Activated T-cell treated with anti-CD3 and anti-CD28 coated beads, Interleukin-2, amount 50 U/mL, for 1 hour (primary cell): ENCODE measurements around the gene FTO.

Experiments
- DNase-seq: peaks from one replicate; pipeline ENCODE4 v3.0.0-alpha.2; 2020

The FTO gene

GRCh38 chr16:53910990-53911389, 207.0 kb downstream of the FTO start:
- no peak for DNase-seq

GRCh38 chr16:53911513-53911912, 207.6 kb downstream of the FTO start:
- DNase-seq, result no peak

- DNase-seq, result no peak
These were observed 208.2 kb downstream of the FTO start for GRCh38 chr16:53912155-53912554.

- no peak for DNase-seq
These were observed 209.3 kb downstream of the FTO start for GRCh38 chr16:53913099-53913870.

GRCh38 chr16:53913920-53914319, 210.0 kb downstream of the FTO start:
- DNase-seq, result no peak

- DNase-seq, result no peak
These were observed 210.8 kb downstream of the FTO start for GRCh38 chr16:53914736-53915135.

- DNase-seq, result no peak
These were observed 211.7 kb downstream of the FTO start for GRCh38 chr16:53915452-53916160.

- no peak for DNase-seq
These were observed 217.0 kb downstream of the FTO start for GRCh38 chr16:53920988-53921387.

GRCh38 chr16:53922067-53922806, 218.3 kb downstream of the FTO start:
- DNase-seq, result no peak

GRCh38 chr16:53922807-53923571, 219.0 kb downstream of the FTO start:
- no peak for DNase-seq

GRCh38 chr16:53924331-53925106, 220.6 kb downstream of the FTO start:
- DNase-seq, result no peak

GRCh38 chr16:53925107-53925410, 221.1 kb downstream of the FTO start:
- DNase-seq, result no peak

GRCh38 chr16:53925526-53925925, 221.6 kb downstream of the FTO start:
- DNase-seq, result no peak

GRCh38 chr16:53926209-53926608, 222.3 kb downstream of the FTO start:
- DNase-seq, result no peak

GRCh38 chr16:53932975-53933374, 229.0 kb downstream of the FTO start:
- no peak for DNase-seq

GRCh38 chr16:53933407-53933806, 229.5 kb downstream of the FTO start:
- no peak for DNase-seq

- no peak for DNase-seq
These were observed 232.1 kb downstream of the FTO start for GRCh38 chr16:53936052-53936451.

GRCh38 chr16:53936529-53936928, 232.6 kb downstream of the FTO start:
- DNase-seq, result no peak

GRCh38 chr16:53937161-53937880, 233.4 kb downstream of the FTO start:
- no peak for DNase-seq

- no peak for DNase-seq
These were observed 240.1 kb downstream of the FTO start for GRCh38 chr16:53944025-53944424.

- DNase-seq, result no peak
These were observed 242.0 kb downstream of the FTO start for GRCh38 chr16:53945996-53946395.
